SK-N-MC (cell line): ENCODE results near the gene CACTIN.

Source experiments
- EZH2 ChIP-seq: fragments of 200-600 bp; sonication (generic); IDR thresholded peaks from one replicate; pipeline ENCODE4 v1.6.1; 2017; ENCODE audit warnings: antibody characterized with exemption
- FOXP2 ChIP-seq: optimal IDR thresholded peaks from 2 replicates; pipeline ENCODE3; 2011; ENCODE audit warnings: mild to moderate bottlenecking, moderate library complexity; ENCODE audit not compliant: insufficient read depth; ENCODE audit errors: extremely low read length, control extremely low read depth
- POLR2AphosphoS5 ChIP-seq: IDR thresholded peaks from 2 replicates; pipeline ENCODE4 v1.6.1; 2012; ENCODE audit warnings: mild to moderate bottlenecking, low read depth, low read length, borderline replicate concordance

DNA sequence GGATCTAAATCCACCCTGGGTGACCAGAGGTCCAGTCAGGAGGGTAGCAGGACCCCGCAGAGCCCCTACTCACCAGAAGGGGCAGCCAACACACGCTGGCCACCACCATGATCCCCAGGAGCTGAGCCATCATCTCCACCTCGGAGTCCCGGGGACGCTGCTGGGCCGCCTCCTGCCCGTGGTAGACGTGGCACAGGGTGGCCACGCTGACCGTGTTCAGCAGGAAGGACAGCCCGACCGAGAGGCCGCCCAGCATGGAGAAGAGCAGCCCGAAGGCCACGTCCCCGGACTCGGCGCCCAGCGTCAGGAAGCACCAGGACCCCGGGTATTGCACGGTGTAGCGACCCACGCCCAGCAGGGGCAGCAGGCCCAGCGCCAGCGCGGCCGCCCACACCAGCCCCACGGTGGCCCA is 26.8 kb downstream of the CACTIN start:
- no peak for TF ChIP-seq EZH2
- no peak for TF ChIP-seq POLR2AphosphoS5
- no peak for TF ChIP-seq FOXP2
